Caco-2 (cell line): ENCODE data around the gene TRIM8. TPM values are rescaled to one million over a fixed set of nuclear protein-coding genes. Genes with fewer than 3 reads are reported as not detected.

ENCODE experiments used
- BruUV-seq: library from RNA; stranded (reverse); fragments of 400-500 nt; replicated peaks from 2 replicates; lab custom pipeline; 2021; lab: Mats Ljungman, UMichigan
- CTCF ChIA-PET: fragments of 300-600 bp; sonication (Branson Sonifier 250); formaldehyde crosslinking; loops from one replicate; lab custom pipeline; 2022; ENCODE audit warnings: antibody characterized with exemption; lab: Charles Lee
- POLR2A ChIA-PET: fragments of 300-600 bp; sonication (Branson Sonifier 250); formaldehyde crosslinking; loops from one replicate; lab custom pipeline; 2022; ENCODE audit warnings: antibody characterized with exemption; lab: Charles Lee
- DNase-seq, 2 experiments: peaks; one replicate each; pipeline versions ENCODE4 v3.0.0 to v3.0.0-alpha.2; 2020 to 2022
- H3K27me3 ChIP-seq: replicated peaks from 2 replicates; pipeline ENCODE4 v1.6.0; 2011; ENCODE audit warnings: low read length; ENCODE audit not compliant: control insufficient read depth, insufficient read depth
- H3K36me3 ChIP-seq: 2 replicates; pipeline ENCODE4 v1.5.1; 2011; ENCODE audit warnings: low read length; ENCODE audit not compliant: control insufficient read depth, insufficient read depth
- H3K4me1 ChIP-seq: fragments of 250-450 bp; sonication (Bioruptor Pico); 2 replicates; pipeline ENCODE4 v1.5.1; 2020; ENCODE audit warnings: mild to moderate bottlenecking
- H3K4me3 ChIP-seq: 2 replicates; pipeline ENCODE4 v1.5.1; 2011; ENCODE audit warnings: low read depth, mild to moderate bottlenecking, control low read depth, low read length
- H3K9me3 ChIP-seq: fragments of 250-450 bp; sonication (Bioruptor Pico); 2 replicates; pipeline ENCODE4 v1.5.1; 2020; ENCODE audit warnings: mild to moderate bottlenecking, moderate library complexity
- H3K27ac Mint-ChIP-seq: one replicate; pipeline ENCODE4 v1.8.0; 2022; ENCODE audit warnings: mixed read lengths; ENCODE audit not compliant: unreplicated experiment
- H3K27me3 Mint-ChIP-seq: one replicate; pipeline ENCODE4 v1.8.0; 2022; ENCODE audit warnings: mixed read lengths; ENCODE audit not compliant: insufficient read depth, unreplicated experiment
- H3K36me3 Mint-ChIP-seq: one replicate; pipeline ENCODE4 v1.8.0; 2022; ENCODE audit warnings: mild to moderate bottlenecking, mixed read lengths; ENCODE audit not compliant: insufficient read depth, unreplicated experiment
- H3K4me1 Mint-ChIP-seq: one replicate; pipeline ENCODE4 v1.8.0; 2022; ENCODE audit warnings: low read depth, mixed read lengths; ENCODE audit not compliant: unreplicated experiment
- H3K4me3 Mint-ChIP-seq: one replicate; pipeline ENCODE4 v1.8.0; 2022; ENCODE audit warnings: mild to moderate bottlenecking, moderate library complexity, mixed read lengths; ENCODE audit not compliant: unreplicated experiment
- H3K9me3 Mint-ChIP-seq: one replicate; pipeline ENCODE4 v1.8.0; 2022; ENCODE audit warnings: mixed read lengths; ENCODE audit not compliant: unreplicated experiment
- intact Hi-C: fragments of 100-400 bp; cut with micrococcal nuclease; formaldehyde crosslinking; loops from one replicate; pipeline ENCODE4 v1.10.0; 2022; ENCODE audit not compliant: unreplicated experiment
- total RNA-seq: library from RNA; stranded (reverse); gene quantifications from 2 replicates; pipeline ENCODE4 v1.2.3, GENCODE V29; 2022
- TF ChIP-seq, protein P1 (sequence below), 2 experiments: fragments of 200-600 bp in 1 of 2; IDR thresholded peaks; 1 replicate in 1 of 2; 2 replicates in 1 of 2; pipeline versions ENCODE4 v1.5.1 to v1.8.0; 2011 to 2022; ENCODE audit warnings: antibody characterized with exemption in 1 of 2, control low read depth in 1 of 2, inconsistent platforms in 1 of 2, low read depth in 1 of 2, low read length in 1 of 2, mild to moderate bottlenecking in 1 of 2, moderate library complexity in 1 of 2; ENCODE audit not compliant: insufficient read depth in 1 of 2, severe bottlenecking in 1 of 2, unreplicated experiment in 1 of 2

TRIM8 gene
- total RNA-seq, 1 experiment from 2014 or later: 40.9 TPM

DNA sequence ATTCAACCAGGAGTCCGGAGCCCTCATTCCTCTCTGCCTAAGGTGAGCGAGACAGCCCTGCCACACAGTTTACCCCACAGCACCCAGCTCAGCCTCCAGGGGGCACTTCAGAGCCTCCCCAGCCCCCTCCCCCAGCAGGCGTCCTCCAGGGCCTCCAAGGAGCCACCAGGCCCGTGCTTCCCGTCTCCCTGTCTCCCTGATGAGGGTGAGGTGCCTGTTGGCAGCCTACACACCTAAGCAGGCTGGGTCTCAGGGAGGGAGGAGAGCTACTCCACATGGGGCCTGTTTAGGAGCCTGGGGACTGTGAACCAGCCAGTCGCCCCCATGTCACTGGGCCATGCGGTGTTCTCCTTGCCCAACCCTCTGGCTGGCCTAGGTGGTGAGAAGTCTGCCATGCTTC lies 28.9 kb upstream of the TRIM8 start:
- TF ChIP-seq, protein P1, sequence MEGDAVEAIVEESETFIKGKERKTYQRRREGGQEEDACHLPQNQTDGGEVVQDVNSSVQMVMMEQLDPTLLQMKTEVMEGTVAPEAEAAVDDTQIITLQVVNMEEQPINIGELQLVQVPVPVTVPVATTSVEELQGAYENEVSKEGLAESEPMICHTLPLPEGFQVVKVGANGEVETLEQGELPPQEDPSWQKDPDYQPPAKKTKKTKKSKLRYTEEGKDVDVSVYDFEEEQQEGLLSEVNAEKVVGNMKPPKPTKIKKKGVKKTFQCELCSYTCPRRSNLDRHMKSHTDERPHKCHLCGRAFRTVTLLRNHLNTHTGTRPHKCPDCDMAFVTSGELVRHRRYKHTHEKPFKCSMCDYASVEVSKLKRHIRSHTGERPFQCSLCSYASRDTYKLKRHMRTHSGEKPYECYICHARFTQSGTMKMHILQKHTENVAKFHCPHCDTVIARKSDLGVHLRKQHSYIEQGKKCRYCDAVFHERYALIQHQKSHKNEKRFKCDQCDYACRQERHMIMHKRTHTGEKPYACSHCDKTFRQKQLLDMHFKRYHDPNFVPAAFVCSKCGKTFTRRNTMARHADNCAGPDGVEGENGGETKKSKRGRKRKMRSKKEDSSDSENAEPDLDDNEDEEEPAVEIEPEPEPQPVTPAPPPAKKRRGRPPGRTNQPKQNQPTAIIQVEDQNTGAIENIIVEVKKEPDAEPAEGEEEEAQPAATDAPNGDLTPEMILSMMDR (IDR thresholded peaks at IDR 0.05; ENCODE audit: insufficient read depth in 1 of 2, low read depth in 1 of 2, low read length in 1 of 2, severe bottlenecking in 1 of 2, unreplicated experiment in 1 of 2): peak; percentile 17 to 42
- Histone ChIP-seq H3K4me3 (no peak overlapping the region), H3K27me3 (no peaks in the 10 kb centered on the region), H3K36me3 (no peaks in the 10 kb centered on the region; the same call in 1 of the 2 replicates), H3K4me1 (no peaks in the 10 kb centered on the region), H3K9me3 (no peaks in the 10 kb centered on the region)
- ChIA-PET POLR2A (no interaction called here), CTCF (interaction anchor here (0.5 to 1.4 kb wide), 6 partner anchors 9 to 1524 kb away, joined by 3 to 8 read pairs (median 3); partner anchors contain the start of gene TRIM8)
- no TSS peak for BruUV-seq
- no peaks in the 10 kb centered on the region for H3K9me3 Mint-ChIP-seq
- H3K4me3 Mint-ChIP-seq: no peak overlapping the region
- peaks cover 8% of the 10 kb centered on the region for H3K4me1 Mint-ChIP-seq
- DNase-seq: peak in 1 of 2 experiments; percentile 60
- H3K27me3 Mint-ChIP-seq: no peaks in the 10 kb centered on the region
- no peak overlapping the region for H3K27ac Mint-ChIP-seq
- H3K36me3 Mint-ChIP-seq: peaks cover 5% of the 10 kb centered on the region
- intact Hi-C loops: loop anchor here (1.0 kb wide), 1 partner anchor 28 kb away; no protein-coding TSS in a partner anchor

DNA sequence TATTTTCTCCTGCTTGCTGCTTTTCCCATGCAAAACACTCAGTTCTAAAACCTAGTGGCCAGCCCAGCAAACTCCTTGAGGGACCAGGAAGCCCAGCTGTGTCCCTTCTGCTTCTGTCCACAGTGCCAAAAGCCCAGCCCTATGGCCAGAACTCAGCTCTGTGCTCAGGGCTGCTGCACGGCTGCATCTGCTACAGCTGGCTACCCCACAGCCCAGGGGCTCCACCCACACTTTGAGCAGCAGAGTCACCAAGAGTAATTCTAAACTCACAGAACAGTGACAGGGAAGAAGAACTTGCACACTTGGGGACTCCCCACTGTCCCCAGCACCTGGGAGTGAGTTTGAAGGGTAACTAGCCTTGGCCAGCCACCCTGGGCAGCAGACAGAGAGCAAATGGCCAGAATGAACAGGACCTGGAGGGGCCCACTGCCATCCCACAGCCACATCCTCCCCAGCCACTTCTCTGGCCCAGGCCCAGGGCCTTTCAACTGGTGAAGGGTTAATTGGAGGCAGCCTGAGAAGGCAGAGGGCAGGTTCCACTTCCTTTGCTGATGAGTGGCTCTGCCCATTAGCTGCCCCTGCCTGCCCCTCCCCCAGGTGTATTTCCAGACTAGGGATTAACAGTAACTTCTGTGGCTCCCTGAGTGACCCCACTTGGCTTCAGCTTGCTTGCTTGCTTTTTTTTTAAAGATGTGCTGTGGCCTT lies 28.1 kb upstream of the TRIM8 start:
- Histone ChIP-seq H3K4me3 (no peak overlapping the region), H3K9me3 (no peaks in the 10 kb centered on the region), H3K36me3 (no peaks in the 10 kb centered on the region; the same call in 1 of the 2 replicates), H3K27me3 (no peaks in the 10 kb centered on the region), H3K4me1 (no peaks in the 10 kb centered on the region)
- Mint-ChIP-seq H3K36me3 (peaks cover 5% of the 10 kb centered on the region), H3K4me3 (no peak overlapping the region), H3K27ac (no peak overlapping the region), H3K4me1 (peaks cover 8% of the 10 kb centered on the region), H3K27me3 (no peaks in the 10 kb centered on the region), H3K9me3 (no peaks in the 10 kb centered on the region)
- TF ChIP-seq, protein P1 (IDR thresholded peaks at IDR 0.05; ENCODE audit: insufficient read depth in 1 of 2, low read depth in 1 of 2, low read length in 1 of 2, severe bottlenecking in 1 of 2, unreplicated experiment in 1 of 2): no peak
- no TSS peak for BruUV-seq
- DNase-seq: no peak
- intact Hi-C loops: no loop called here
- ChIA-PET POLR2A (interaction anchor here (0.6 kb wide), 1 partner anchor 98 kb away, joined by 4 read pairs; the partner anchor contains the start of gene ARL3), CTCF (interaction anchor here (1.4 kb wide), 1 partner anchor 28 kb away, joined by 8 read pairs; the partner anchor contains the start of gene TRIM8)

DNA sequence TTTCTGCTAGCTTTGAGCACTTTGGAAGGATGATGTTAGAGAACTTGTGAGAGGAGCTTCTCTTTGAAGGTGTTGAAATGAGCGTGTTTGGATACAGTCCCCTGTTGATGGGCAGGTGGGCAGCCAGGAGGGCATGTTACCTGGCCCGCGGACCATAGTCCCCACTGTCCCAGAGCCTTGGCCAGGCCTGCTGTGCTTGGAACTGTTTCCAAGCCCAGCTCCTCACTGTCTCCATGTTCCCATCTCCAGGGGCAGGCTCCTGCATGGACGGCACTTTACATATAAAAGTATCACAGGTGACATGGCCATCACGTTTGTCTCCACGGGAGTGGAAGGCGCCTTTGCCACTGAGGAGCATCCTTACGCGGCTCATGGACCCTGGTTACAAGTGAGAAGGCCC lies 27.2 kb upstream of the TRIM8 start:
- peaks cover 5% of the 10 kb centered on the region for H3K36me3 Mint-ChIP-seq
- peaks cover 8% of the 10 kb centered on the region for H3K4me1 Mint-ChIP-seq
- POLR2A ChIA-PET: interaction anchor here (0.6 kb wide), 1 partner anchor 97 kb away, joined by 4 read pairs; the partner anchor contains the start of gene ARL3
- H3K4me3 Mint-ChIP-seq: no peak overlapping the region
- DNase-seq: no peak
- TF ChIP-seq, protein P1 (IDR thresholded peaks at IDR 0.05; ENCODE audit: insufficient read depth in 1 of 2, low read depth in 1 of 2, low read length in 1 of 2, severe bottlenecking in 1 of 2, unreplicated experiment in 1 of 2): no peak
- CTCF ChIA-PET: no interaction called here
- no peaks in the 10 kb centered on the region for H3K9me3 Mint-ChIP-seq
- no peak overlapping the region for H3K27ac Mint-ChIP-seq
- H3K27me3 Mint-ChIP-seq: no peaks in the 10 kb centered on the region
- no peaks in the 10 kb centered on the region for H3K9me3 ChIP-seq
- BruUV-seq: no TSS peak
- no peaks in the 10 kb centered on the region for H3K27me3 ChIP-seq
- no peaks in the 10 kb centered on the region for H3K4me1 ChIP-seq
- no peak overlapping the region for H3K4me3 ChIP-seq
- intact Hi-C loops: no loop called here
- H3K36me3 ChIP-seq: no peaks in the 10 kb centered on the region; the same call in 1 of the 2 replicates
